GM19467 (cell line): ENCODE measurements around the gene KLHL15.
A peak's percentile ranks its signal among the peaks of the same experiment; 100 is the strongest.
"Not testable (repeated sequence)": the region's sequence is repeated elsewhere in the genome, so short reads cannot be mapped to it uniquely, and the experiment has no call there.

Experiments
- ATAC-seq: cut with Tn5 transposase; IDR thresholded peaks from one replicate; pipeline ENCODE4 v1.9.1; 2021; ENCODE audit warnings: mild to moderate bottlenecking, moderate library complexity; ENCODE audit not compliant: unreplicated experiment

KLHL15 gene

DNA sequence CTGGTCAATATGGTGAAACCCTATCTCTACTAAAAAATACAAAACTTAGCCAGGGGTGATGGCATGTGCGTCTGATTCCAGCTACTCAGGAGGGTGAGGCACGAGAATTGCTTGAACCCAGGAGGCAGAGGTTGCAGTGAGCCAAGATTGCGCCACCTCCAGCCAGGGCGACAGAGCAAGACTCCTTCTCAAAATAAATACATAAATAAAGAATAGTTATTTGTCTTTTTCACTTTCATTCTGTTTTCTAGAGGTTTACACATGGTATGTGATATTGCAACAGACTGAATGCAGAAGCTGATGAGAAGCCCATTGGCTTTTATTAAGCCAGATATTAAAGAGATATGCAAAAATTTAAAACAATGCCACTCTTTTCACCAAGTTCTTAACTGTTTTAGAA, 8.2 kb downstream of the KLHL15 start:
- ATAC-seq: no peak

DNA sequence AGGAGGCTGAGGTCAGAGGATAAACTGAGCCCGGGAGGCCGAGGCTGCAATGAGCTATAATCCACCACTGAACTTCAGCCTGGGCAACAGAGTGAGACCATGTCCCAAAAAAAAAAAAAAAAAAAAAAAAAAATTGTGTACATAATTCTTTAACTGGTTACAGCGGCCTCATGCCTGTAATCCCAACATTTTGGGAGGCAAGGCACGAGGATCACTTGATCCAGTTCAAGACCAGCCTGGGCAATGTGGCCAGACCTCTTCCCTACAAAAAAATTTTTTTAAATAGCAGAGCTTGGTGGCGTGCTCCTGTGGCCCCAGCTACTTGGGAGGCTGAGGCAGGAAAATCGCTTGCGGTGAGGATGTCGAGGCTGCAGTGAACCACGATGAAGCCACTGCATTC, 9.3 kb downstream of the KLHL15 start:
- ATAC-seq: no peak

DNA sequence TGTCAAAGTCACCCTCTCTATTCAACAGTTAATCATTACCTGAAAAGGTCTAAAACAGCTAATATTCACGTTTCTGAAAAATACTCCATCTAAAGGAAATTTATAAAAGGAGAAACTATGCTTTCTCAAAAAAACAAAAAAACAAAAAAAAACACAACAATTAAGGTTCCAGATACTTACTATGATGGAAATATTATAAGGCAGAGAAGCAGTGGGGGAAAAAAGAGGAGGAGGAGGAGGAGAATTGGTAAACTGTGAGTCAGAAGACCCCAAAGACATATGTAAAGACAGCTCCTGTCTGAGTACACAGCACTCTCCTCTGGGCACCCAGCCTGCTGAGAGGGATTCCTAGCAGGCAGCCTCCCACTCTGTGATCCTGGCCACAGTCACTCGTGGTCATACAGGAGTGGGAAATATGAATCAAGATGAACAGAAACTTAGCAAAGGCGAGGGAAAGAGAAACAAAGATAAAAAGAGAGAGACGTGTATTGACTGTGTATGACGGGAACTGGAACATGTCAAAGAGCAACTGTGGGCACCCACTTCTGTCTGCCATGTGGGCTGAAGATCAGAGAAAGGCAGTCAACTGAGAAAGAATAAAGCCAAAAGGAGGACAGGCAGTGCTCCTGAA, 12.5 kb downstream of the KLHL15 start:
- ATAC-seq: peak; percentile 68

DNA sequence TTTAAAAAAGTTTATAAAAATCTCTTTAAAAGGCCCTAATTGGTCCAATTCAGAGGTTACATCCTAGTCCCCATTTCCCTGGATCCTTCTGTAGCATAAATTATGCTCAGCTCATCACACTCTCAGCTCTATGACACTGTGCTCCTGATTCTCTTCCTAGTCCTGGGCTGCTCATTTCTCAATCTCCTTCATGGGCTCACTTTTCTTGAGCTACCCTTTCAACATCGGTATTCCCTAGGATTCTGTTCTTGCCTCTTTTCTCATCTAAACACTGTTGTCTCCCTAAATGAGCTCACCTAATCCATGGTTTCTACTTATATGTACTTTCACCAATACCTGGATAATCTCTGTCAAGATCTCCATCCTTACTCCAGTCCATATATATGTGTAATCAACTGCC, 14.7 kb downstream of the KLHL15 start:
- ATAC-seq: no peak

DNA sequence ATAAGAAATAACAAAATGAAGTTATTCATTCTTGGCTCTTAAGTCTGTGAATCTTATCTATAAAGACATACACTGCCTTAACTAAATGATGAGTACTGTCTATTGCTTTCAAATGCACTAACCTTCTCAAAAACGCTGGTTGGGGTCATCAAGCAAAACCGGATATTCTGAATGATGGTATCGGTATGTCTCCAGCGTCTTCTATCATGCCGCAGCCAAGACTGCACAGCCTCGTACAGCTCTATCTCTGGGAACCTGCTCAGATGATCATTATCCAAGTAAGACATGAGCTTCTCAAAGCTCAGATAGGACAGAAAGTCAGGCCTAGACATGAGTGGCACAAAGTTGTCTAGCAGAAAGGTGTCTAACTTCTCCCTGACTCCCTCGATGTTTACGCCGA, 21.1 kb downstream of the KLHL15 start:
- ATAC-seq: no peak

DNA sequence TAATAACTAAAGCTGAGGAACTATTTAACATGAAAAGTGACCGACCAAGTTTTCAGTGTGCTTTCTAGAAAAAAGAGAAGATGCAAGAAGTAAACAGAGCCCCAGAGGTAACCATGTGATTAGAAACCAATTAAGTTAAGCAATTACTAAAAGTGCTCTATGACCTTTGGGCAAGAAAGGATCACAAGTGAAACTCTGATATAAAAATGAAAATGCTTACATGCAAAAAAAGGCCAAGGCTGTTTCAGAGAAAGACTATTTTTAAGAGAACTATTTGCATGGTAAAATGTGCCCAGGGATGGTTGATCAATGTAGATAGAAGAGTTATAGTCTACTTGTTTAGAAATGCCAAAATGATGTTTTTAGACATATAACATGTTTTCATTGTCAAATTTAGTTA, 22.0 kb downstream of the KLHL15 start:
- no peak for ATAC-seq

DNA sequence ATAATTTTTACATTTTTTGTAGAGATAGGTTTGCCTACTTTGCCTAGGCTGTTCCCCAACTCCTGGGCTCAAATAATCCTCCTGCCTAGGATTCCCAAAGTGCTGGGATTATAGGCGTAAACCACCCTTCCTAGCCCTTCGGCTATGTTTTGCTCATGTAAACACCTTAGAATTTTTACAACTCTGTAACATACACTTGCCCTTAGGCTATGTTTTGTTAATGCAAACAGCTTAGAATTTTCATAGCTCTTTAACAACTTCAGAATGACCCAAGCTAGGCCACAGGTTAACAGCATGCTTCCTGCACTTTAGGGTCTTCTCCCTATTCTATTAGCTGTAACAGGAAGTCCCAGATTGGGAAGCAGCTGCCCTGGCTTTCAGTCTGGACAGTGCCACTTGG, 24.2 kb downstream of the KLHL15 start:
- ATAC-seq: no peak

DNA sequence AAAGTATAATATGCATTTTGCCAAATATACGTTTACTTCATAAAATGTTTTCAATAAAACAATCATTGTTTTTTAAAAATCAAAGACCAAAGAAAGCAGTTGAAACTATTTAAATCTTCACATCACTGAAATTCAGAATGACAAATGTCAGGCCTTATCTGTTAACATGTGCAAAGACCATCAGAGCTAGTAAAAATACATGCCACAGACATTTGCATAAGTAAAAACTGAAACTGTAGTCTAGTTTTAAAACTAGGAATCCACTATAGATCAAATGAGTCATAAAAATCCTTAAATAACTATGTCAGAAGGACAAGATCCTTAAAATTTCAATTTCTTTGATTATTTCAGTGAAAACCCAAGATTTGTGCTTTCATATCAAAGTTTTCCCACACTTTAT, 24.8 kb downstream of the KLHL15 start:
- ATAC-seq: no peak

DNA sequence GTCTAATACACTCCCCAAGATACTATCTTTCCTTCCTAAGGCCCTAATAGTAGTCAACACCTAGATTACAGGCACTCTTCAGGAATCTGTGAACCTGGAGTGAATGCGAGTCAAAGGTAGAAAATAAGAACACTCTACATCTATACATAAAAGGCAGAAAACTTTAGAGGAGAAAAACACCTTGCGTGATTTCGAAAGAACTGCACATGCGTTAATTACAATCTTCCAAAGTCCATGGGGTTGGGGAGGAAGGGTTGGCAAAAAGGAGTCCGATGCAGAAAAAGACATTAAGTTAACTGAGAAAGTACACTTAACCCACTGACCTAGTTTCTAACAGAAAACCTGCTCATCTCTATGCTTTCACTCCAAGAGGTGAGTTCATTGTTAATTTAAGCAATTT, 27.3 kb downstream of the KLHL15 start:
- ATAC-seq: no peak

DNA sequence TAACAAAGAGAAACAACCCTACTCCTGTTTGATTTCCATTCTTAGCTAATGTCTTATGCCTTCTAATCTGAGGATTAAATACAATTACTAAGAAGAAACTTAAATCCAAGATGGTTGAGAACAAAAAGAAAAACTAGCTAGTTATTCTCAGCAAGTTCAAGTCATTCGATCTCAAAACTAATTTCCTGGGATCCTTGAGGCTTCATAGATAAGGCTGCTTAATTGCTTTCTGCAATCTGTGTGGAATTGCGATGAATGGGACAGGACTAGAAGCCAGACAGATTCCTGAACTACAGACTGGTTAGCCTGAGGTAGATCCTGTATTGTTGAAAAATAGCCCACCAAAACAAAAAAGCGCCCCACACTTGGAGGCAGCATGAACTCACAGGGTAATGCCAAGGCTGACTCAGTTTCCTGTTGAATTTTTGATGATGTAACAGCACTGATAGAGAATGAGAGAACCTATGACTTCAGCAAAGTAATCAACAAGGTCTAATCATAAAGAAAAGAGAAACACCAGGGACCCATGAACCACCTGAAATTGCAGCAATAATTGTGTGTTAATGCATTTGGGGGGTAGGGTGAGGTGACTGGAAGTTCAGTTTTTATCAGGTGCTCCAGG, 33.9 kb downstream of the KLHL15 start:
- no peak for ATAC-seq

DNA sequence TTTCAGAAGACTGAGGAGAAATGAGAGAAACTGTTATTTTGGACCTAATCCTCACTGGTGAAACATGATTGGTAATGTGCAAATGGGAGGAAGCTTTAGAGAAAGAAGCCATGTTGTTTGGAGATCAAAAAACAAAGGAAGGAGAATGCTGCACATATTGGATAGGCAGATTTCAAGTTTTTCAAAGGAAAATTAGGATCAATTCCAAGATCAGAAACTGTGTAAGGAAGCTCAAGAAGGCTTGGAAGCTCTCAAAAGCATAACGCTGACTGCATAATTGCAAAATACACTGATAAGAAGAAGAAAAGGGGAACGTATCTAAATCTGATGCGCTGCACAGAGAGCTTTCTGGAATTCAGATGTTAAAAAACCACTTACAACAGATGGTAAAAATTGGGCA, 34.6 kb downstream of the KLHL15 start:
- no peak for ATAC-seq

DNA sequence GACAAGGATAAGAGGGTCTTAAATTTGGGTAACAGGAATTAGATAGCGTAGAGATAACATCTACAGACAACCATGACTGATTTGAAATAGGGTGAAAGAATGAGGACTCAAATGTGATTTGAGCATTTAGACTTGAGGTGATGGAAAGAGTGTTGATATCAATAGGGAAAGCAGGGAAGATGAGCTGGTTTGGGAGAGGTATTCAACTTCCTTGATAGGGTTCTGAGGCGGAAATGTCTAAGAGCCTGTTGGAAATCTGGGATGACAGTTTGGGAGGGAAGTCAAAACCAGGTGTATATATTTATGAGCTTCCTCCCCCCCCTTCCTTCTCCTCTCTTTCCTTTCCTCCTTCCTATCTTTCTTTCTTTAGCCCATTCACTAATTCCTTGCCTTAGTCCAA, 36.5 kb downstream of the KLHL15 start:
- ATAC-seq: no peak

DNA sequence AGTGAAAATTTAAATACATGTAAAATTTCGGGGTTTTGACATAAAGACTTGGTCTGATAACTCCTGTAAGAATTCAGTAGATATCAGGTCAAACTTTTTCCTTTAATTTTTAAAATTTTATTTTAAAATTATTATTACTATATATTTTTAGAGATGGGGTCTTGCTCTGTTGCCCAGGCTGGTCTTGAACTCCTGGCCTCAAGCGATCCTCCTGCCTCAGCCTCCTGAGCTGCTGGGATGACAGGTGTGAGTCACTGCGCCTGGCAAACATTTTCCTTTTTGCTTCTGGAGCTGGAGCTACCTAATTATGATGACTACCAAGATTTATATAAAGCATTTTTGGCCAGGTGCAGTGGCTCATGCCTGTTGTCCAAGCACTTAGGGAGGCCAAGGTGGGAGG, 37.3 kb downstream of the KLHL15 start:
- ATAC-seq: no peak

DNA sequence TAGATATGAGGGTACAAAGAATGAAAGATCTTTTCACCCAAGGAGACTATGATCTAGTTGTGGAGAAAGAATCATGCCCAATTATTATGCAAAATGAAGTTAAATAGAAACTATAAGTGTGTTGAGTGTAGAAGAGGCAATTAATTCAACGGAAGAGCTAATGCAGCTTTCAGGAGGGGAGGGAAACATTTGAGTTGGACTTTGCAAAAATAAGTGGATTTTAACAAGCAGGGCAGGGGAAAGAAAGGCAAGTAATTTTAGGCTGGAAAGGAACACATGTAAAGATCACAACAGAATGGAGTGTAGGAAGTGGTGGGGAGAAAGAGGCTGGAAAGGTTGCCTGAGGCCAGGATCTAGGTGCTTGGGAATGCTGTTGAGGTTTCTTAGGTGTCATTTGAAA, 44.1 kb downstream of the KLHL15 start:
- no peak for ATAC-seq

DNA sequence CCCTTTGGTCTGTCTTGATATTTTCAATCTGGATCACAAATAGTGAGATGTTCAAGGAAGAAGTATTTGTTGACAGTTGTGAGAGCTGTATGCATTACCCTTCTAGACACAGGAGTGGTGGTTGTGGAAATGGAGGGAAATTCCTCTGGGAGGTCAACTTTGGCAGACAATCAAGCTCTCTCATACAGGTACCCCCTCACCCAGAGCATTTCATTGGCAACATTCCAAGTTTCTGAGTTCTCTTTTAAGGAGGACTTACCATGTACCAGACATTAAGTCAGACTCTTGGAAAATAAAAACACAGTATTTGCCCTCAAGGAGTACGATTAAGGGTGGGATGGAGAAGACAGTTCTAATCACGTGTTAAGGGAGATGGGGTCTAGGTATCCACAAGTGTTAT, 45.3 kb downstream of the KLHL15 start:
- ATAC-seq: no peak

DNA sequence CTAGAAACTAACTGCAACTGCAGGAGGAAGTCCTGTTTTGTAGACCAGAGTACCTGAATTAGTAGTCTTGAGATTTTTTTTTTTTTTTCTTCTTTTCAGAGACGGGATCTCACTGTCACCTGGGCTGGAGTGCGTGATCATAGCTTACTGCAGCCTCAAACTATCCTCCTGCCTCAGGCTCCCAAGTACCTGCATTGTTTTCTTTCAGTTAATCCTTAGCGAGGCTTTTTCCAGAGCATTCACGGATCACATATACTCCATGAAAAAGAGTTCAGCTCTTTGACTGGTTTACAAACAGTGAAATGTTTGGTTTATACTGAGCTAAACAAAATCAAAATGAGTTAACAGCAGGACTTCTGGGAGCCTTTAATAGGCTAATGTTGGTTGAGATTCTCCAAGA, 45.8 kb downstream of the KLHL15 start:
- no peak for ATAC-seq

DNA sequence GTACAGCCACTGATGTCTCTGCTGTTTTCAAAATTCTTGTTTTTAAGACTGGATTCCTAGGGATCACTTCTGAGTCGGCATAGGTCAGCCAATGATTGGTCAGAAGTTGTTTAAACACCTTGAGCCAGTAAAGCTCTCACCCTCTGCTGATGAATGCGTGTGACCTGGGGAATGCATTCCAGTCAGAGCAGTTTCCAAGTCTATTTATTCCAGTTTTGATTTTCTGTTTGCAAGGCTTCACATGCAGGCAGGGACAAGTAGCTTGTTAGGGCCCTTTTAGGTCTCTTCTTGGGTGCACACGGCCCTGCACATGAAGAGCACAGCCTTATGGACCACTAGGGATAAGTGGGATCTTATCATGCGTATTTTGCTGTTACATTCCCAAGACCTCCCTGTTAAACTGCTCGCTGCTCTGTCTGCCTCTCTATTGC, 47.0 kb downstream of the KLHL15 start:
- no peak for ATAC-seq

DNA sequence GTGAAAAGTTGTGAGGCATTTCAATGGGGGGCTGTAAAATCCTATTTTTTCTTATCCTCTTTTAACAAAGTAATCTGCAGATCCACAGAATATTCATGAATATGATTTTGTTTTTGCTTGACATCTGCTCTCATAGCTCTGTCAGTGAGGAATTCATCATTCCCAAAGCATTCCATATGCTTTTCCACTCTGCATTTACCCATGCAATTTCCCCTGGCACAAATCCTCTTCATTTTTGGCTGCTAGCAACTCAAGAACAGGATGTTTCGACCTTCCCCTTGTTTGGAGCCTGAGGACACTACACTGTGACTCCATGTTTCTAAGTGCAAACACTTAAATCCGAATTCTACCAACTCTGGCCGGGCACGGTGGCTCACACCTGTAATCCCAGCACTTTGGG, 48.5 kb downstream of the KLHL15 start:
- ATAC-seq: no peak

DNA sequence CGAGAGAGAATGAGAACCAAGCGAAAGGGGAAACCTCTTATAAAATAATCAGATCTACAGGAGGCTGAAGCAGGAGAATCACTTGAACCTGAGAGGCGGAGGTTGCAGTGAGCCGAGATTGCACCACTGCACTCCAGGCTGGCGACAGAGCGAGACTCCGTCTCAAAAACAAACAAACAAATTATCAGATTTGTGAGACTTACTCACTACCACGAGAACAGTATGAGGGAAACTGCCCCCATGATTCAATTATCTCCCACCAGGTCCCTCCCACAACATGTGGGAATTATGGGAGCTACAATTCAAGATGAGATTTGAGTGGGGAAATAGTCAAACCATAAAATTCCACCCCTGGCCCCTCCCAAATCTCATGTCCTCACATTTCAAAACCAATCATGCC, 61.4 kb downstream of the KLHL15 start:
- ATAC-seq: not testable (repeated sequence)

DNA sequence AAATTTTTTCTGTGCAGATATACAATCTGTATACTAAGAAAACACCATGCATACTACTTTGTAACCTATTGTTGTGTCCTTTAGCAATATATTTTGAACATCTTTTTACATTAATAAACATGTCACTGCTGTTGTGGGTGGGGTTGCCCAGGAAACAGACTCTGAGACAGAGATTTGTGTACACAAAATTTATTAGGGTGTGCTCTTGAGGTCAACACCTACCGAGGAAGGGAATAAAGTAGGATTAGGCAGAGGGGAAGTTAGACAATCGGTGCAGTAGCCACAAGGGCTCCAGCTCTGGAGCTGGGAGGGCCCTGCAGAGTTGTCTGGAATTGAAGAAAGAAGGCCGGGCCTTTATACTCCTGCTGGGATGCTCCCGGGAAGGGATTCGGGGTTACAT, 62.8 kb downstream of the KLHL15 start:
- no peak for ATAC-seq

DNA sequence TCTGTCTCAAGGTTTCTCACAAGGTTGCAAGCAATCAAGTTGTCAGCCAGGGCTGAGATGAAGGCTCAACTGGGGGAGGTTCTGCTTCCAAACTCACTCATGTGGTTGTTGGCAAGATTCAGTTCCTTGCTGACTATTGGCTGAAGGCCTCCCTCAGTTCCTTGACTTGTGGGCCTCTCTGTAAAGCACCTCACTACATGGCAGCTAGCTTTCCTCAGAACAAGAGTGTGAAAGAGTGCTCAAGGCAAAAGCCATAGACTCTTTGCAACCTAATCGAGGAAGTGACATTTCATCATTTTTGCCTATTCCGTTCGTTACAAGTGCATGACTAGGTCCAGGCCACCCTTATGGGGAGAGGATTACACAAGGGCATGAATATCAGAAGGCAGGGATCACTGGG, 67.2 kb downstream of the KLHL15 start:
- no peak for ATAC-seq

DNA sequence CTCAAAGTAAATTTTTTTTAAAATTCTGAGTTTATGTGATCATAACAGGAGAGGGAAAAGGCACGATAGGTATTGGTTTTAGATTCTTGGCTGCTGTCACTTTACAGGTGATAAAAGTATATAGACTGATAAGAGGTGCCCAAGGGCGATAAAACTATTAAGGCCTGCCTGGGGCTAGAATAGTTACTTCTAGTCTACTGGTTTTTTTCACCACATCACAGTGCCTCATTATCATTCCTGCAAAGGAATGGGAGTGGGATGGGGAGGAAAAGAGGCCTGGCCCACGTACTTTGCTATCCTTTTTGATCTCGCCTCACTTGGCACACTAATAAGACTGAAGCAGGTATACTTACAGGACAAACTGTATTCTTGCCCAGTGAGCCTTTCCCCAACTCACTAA, 72.6 kb downstream of the KLHL15 start:
- no peak for ATAC-seq

DNA sequence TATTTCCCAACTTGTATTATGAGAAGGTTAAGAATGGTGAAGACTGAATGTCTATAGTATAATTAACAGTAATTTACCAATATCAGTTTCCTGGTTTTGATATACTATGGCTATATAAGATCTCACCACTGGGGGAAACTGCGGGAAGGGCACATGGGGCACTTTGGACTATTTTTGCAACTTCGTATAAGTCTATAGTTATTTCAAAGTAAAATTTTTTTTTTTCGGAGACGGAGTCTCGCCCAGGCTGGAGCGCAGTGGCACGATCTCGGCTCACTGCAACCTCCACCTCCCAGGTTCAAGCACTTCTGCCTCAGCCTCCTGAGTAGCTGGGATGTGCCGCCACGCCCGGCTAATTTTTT, 73.1 kb downstream of the KLHL15 start:
- ATAC-seq: no peak
